ENCODE results near the gene DLG5.

GRCh38 chr10:77804371-77804770 is 122.2 kb downstream of the DLG5 start:
- no peak for TF ChIP-seq TAF1 (IDR thresholded peaks at IDR 0.05; ENCODE audit: borderline replicate concordance, insufficient read depth, low read length)
- no peak for TF ChIP-seq POLR2AphosphoS5 (IDR thresholded peaks at IDR 0.05; ENCODE audit: low read depth, low read length)
- TF ChIP-seq REST (IDR thresholded peaks at IDR 0.05; ENCODE audit: insufficient read depth in 1 of 2, low read depth in 2 of 2, low read length in 2 of 2), result no peak

Measured in PFSK-1 (cell line).